Left lung (tissue), 10 donors: Measurements from ENCODE around the gene HAUS3. TPM values are rescaled to one million over a fixed set of nuclear protein-coding genes. Genes with fewer than 3 reads are reported as not detected.
A peak's percentile ranks its signal among the peaks of the same experiment; 100 is the strongest.

Source experiments
- ATAC-seq: fragments of 200-7000 bp; cut with Tn5 transposase; one replicate; pipeline ENCODE4 v1.9.1; 2020; ENCODE audit warnings: moderate library complexity
- DNase-seq, 4 donors: peaks; one replicate each; pipeline ENCODE4 v3.0.0-alpha.2; 2013 to 2020
- H3K27ac ChIP-seq, 2 donors: fragments of 200-600 bp; sonication (generic) in 1 of 2; one replicate each; pipeline versions ENCODE4 v1.5.0 to v1.8.0; 2020 to 2021
- H3K27me3 ChIP-seq, 2 donors: fragments of 200-600 bp; sonication (generic) in 1 of 2; one replicate each; pipeline versions ENCODE4 v1.5.0 to v1.8.0; 2020 to 2021
- H3K36me3 ChIP-seq, 2 donors: fragments of 200-600 bp; sonication (generic) in 1 of 2; one replicate each; pipeline versions ENCODE4 v1.5.0 to v1.8.0; 2020 to 2021
- H3K4me1 ChIP-seq, 2 donors: fragments of 200-600 bp; one replicate each; pipeline ENCODE4 v1.8.0; 2021
- H3K4me3 ChIP-seq, 2 donors: fragments of 200-600 bp; sonication (generic) in 1 of 2; one replicate each; pipeline versions ENCODE4 v1.5.0 to v1.8.0; 2020 to 2021; ENCODE audit warnings: mild to moderate bottlenecking in 1 of 2
- H3K9me3 ChIP-seq, 2 donors: fragments of 200-600 bp; sonication (generic) in 1 of 2; one replicate each; pipeline versions ENCODE4 v1.5.0 to v1.8.0; 2020 to 2021
- intact Hi-C, 2 donors: fragments of 100-400 bp; cut with DNase I; formaldehyde crosslinking; loops; one replicate each; pipeline versions ENCODE4 v1.11.2 to v1.14.2; 2022
- polyA plus RNA-seq, 6 donors: library from polyadenylated mRNA; unstranded; fragments of 120-200 nt; gene quantifications; one replicate each; pipeline ENCODE4 v1.2.1, GENCODE V29; 2013; ENCODE audit not compliant: insufficient read length in 6 of 6
- total RNA-seq, 2 donors: library from RNA; stranded (reverse); fragmentation: NEBNext Ultra II Directional; extraction: Animal tissue kit (Norgen Biotek cat#: 25700); gene quantifications; one replicate each; pipeline ENCODE4 v1.2.1, GENCODE V29; 2021
- TF ChIP-seq, protein P1 (sequence below), 2 donors: fragments of 200-600 bp; sonication (generic) in 1 of 2; IDR thresholded peaks; one replicate each; pipeline versions ENCODE4 v1.5.0 to v1.8.0; 2021; ENCODE audit warnings: antibody characterized with exemption in 2 of 2
- donor health status: DM: no; HTN: yes; CAD: no.
- donor health status: DM: no; HTN: no; CAD: no.

Gene HAUS3
- total and polyA plus RNA-seq, 8 donors, result 9.7 to 26.7 (median 23.2) TPM

DNA sequence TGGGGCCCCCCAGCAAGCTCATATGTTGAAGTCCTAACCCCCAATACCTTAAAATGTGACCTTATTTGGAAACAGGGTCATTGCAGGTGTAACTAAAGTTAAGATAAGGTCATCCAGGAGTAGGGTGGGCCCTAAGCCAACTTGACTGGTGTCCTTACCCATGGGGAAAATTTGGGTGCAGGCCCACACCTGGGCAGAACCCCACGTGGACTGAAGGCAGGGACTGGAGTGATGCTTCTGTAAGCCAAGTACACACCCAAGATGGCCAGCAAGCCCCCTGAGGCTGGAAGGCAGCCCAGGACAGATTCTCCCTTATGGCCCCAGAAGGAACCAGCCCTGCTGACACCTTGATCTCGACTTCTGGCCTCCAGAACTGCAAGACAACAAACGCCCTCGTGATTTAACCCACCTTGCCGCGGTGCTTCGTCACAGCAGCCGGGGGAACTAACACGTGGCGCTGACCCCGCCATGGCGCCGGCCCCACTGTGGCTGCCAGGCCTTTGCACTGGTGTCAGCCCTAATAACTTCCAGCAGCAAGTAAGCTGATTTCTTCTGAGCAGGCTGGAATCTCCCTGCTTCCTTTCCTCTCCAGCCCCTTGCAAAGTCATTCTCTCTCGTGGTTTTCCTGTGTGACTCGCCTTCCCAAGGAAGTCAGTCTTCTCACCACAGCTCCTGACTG is 43.2 kb upstream of the HAUS3 start:
- TF ChIP-seq, protein P1, sequence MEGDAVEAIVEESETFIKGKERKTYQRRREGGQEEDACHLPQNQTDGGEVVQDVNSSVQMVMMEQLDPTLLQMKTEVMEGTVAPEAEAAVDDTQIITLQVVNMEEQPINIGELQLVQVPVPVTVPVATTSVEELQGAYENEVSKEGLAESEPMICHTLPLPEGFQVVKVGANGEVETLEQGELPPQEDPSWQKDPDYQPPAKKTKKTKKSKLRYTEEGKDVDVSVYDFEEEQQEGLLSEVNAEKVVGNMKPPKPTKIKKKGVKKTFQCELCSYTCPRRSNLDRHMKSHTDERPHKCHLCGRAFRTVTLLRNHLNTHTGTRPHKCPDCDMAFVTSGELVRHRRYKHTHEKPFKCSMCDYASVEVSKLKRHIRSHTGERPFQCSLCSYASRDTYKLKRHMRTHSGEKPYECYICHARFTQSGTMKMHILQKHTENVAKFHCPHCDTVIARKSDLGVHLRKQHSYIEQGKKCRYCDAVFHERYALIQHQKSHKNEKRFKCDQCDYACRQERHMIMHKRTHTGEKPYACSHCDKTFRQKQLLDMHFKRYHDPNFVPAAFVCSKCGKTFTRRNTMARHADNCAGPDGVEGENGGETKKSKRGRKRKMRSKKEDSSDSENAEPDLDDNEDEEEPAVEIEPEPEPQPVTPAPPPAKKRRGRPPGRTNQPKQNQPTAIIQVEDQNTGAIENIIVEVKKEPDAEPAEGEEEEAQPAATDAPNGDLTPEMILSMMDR (IDR thresholded peaks at IDR 0.05), result no peak
- intact Hi-C loops, result no loop called here
- peaks cover 0 to 3% of the 10 kb centered on the region in 2 donors for H3K36me3 ChIP-seq
- no peaks in the 10 kb centered on the region for H3K9me3 ChIP-seq
- H3K27me3 ChIP-seq, result no peaks in the 10 kb centered on the region
- ATAC-seq, result no peak
- peak in 2 of 4 donors; percentile 25 to 36 for DNase-seq
- no peak overlapping the region for H3K4me3 ChIP-seq
- no peak overlapping the region for H3K27ac ChIP-seq
- peaks cover 0 to 4% of the 10 kb centered on the region in 2 donors for H3K4me1 ChIP-seq

DNA sequence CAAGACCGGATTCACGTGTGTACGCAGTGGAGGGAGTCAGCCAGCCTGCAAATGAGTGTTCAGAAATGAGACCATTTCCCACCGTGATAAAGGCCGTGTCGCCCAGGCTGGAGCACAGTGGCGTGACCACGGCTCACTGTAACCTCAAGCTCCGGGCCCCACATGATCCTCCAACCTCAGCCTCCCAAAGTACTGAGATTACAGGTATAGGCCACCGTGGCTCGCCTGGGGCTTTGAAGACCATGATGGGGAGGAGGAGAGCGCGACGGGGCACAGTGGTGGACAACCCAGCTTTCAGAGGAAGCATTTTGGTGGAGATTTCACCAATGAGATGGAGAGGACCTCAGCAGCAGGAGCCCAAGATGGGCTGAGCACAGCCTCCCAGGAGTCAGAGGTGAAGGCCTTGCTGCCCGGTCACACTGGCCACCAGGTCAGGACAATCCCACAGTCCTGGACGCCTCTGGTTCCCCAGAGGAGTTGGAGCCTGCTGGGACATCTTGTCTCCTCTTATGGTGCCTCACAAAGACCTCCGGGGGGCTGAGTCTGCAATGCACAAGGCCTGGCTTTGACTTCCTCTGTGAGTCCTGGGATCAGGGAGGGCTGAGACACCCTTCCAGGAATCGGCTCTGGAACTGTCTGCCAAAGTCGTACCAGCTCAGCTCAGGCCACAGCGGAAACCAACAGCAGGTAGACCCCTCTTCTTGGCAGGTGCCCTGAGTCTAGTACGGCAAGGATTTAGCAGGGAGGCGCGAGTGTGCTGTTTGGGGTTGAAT is 42.4 kb upstream of the HAUS3 start:
- intact Hi-C loops, result no loop called here
- no peaks in the 10 kb centered on the region for H3K9me3 ChIP-seq

DNA sequence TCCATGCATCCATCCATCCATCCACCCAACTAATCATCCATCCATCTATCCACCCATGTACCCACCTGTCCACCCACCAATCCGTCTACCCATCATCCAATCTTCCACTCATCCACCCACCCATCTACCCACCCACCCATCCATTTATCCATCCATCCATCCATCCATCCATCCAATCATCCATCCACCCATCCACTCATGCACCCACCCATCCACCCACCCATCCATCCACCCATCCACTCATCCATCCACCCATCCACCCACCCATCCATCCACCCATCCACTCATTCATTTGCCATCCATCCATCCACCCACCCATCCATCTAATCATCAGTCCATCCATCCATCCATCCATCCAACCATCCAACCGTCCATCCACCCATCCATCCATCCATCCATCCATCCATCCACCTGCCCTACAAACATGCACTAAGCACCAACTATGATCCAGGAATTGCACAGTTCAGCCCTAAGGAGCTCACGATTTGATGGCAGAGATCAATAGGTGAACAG is 41.3 kb upstream of the HAUS3 start:
- no peak overlapping the region for H3K4me3 ChIP-seq
- no peak for ATAC-seq
- DNase-seq, result no peak
- H3K27ac ChIP-seq, result no peak overlapping the region
- no peaks in the 10 kb centered on the region for H3K9me3 ChIP-seq
- TF ChIP-seq, protein P1 (IDR thresholded peaks at IDR 0.05), result no peak
- no peaks in the 10 kb centered on the region for H3K36me3 ChIP-seq
- peaks cover 0 to 4% of the 10 kb centered on the region in 2 donors for H3K4me1 ChIP-seq
- H3K27me3 ChIP-seq, result no peaks in the 10 kb centered on the region
- intact Hi-C loops, result no loop called here

More for the DNA sequence above, 42.4 kb upstream of the HAUS3 start:
- Histone ChIP-seq H3K36me3 (no peaks in the 10 kb centered on the region), H3K4me3 (no peak overlapping the region), H3K27ac (no peak overlapping the region), H3K27me3 (no peaks in the 10 kb centered on the region), H3K4me1 (peaks cover 0 to 4% of the 10 kb centered on the region in 2 donors)
- ATAC-seq (no peak), DNase-seq (peak in 2 of 4 donors; percentile 18 to 54)
- TF ChIP-seq, protein P1 (IDR thresholded peaks at IDR 0.05), result no peak

DNA sequence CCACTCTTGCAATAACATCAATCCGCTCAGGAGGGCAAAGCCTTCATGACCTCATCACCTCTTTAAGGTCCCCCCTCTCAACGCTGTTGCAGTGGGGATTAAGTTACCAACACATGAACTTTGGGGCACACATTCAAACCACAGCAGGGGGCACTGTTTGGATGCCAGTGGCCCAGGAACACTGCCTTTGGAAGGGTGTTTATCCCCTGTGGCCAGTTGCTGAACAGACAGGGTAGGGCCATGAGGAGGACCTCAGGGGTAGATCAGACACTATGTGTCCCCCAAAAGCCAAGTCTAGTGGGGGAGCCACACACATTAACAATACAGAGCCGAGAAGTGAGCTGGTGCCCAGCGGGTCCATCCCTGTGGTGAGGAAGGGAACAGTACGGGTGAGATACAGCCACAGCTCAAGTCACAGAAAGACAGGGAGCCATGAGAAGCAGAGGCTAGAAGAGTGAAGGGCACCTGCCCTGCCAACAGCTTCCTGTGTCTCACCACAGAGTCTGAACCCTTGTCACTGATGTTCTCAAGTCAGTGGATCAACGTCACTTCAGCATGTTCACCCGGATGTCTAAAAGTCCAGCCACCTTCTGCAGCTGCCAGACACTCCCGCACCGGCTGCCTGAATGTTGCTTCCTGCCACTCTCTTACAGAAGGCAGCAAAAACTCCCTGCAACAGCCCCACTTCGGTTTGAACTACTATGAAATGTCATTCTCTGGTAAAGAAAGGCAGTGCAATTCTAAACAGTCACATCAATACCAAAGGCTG is 39.8 kb upstream of the HAUS3 start:
- Histone ChIP-seq H3K4me3 (no peak overlapping the region), H3K27ac (peak overlapping the region in 1 of 2 donors; percentile 30), H3K27me3 (no peaks in the 10 kb centered on the region), H3K36me3 (no peaks in the 10 kb centered on the region), H3K9me3 (no peaks in the 10 kb centered on the region), H3K4me1 (peaks cover 0 to 4% of the 10 kb centered on the region in 2 donors)
- ATAC-seq (peak; percentile 34), DNase-seq (peak in 1 of 4 donors; percentile 44)
- TF ChIP-seq, protein P1 (IDR thresholded peaks at IDR 0.05), result no peak
- intact Hi-C loops, result no loop called here
